ENCODE results near the gene TTLL8. TPM values are rescaled to one million over a fixed set of nuclear protein-coding genes. Genes with fewer than 3 reads are reported as not detected.

Gene TTLL8
- total RNA-seq, 4 donors from 2014 or later = not detected

GRCh38 chr22:50072714-50073538 lies 14.8 kb upstream of the TTLL8 start:
- 80% methylated on average over 26 of the region's 28 CpGs; no CpG with 5 or more reads in 1 of the 2 donors for WGBS, 2 donors (ENCODE audit: low coverage in 1 of 2)
- TF ChIP-seq CTCF (IDR thresholded peaks at IDR 0.05) = no peak
- no peak for TF ChIP-seq EP300 (IDR thresholded peaks at IDR 0.05; ENCODE audit: low read depth)
- no peak for TF ChIP-seq POLR2A (IDR thresholded peaks at IDR 0.05)
- TF ChIP-seq POLR2AphosphoS5 (IDR thresholded peaks at IDR 0.05) = no peak

GRCh38 chr22:50072167-50072555 lies 14.1 kb upstream of the TTLL8 start:
- H3K27me3 ChIP-seq = peaks cover 16% of the 10 kb centered on the region
- WGBS, 2 donors (ENCODE audit: low coverage in 1 of 2) = 65 to 86% methylated on average over 2 to 7 of the region's 9 CpGs
- H3K27ac ChIP-seq = no peak overlapping the region
- H3K4me1 ChIP-seq = peaks cover 0 to 6% (median 0%) of the 10 kb centered on the region in 4 donors
- TF ChIP-seq POLR2A (IDR thresholded peaks at IDR 0.05) = no peak
- no peak for TF ChIP-seq CTCF (IDR thresholded peaks at IDR 0.05)
- no peak for TF ChIP-seq POLR2AphosphoS5 (IDR thresholded peaks at IDR 0.05)
- TF ChIP-seq EP300 (IDR thresholded peaks at IDR 0.05; ENCODE audit: low read depth) = no peak
- intact Hi-C loops (cut with DNase I; ENCODE audit: low total_unique reads) = no loop called here
- DNase-seq = no peak
- in situ Hi-C loops (cut with MboI; ENCODE audit: low pct_ligation_motif_present in 1 of 4, low pct_unique_long_range_greater_than_20kb in 1 of 4, low sequenced_read_pairs in 3 of 4) = no loop called here
- H3K4me3 ChIP-seq = no peak overlapping the region
- no peaks in the 10 kb centered on the region for H3K36me3 ChIP-seq
- H3K9me3 ChIP-seq = no peaks in the 10 kb centered on the region

More at GRCh38 chr22:50072714-50073538, 14.8 kb upstream of the TTLL8 start:
- peaks cover 16% of the 10 kb centered on the region for H3K27me3 ChIP-seq
- no peak overlapping the region for H3K4me3 ChIP-seq
- in situ Hi-C loops (cut with MboI; ENCODE audit: low pct_ligation_motif_present in 1 of 4, low pct_unique_long_range_greater_than_20kb in 1 of 4, low sequenced_read_pairs in 3 of 4) (no loop called here), intact Hi-C loops (cut with DNase I; ENCODE audit: low total_unique reads) (no loop called here)
- no peak overlapping the region for H3K27ac ChIP-seq
- H3K36me3 ChIP-seq = no peaks in the 10 kb centered on the region
- no peaks in the 10 kb centered on the region for H3K9me3 ChIP-seq
- no peak for DNase-seq
- H3K4me1 ChIP-seq = peaks cover 0 to 6% (median 0%) of the 10 kb centered on the region in 4 donors

- H3K27me3 ChIP-seq = peaks cover 16% of the 10 kb centered on the region
- no peak overlapping the region for H3K4me3 ChIP-seq
- no peaks in the 10 kb centered on the region for H3K9me3 ChIP-seq
- no peak for DNase-seq
- TF ChIP-seq EP300 (IDR thresholded peaks at IDR 0.05; ENCODE audit: low read depth) = no peak
- TF ChIP-seq POLR2AphosphoS5 (IDR thresholded peaks at IDR 0.05) = no peak
- TF ChIP-seq POLR2A (IDR thresholded peaks at IDR 0.05) = no peak
- no peak for TF ChIP-seq CTCF (IDR thresholded peaks at IDR 0.05)
- intact Hi-C loops (cut with DNase I; ENCODE audit: low total_unique reads) = no loop called here
- no peaks in the 10 kb centered on the region for H3K36me3 ChIP-seq
- WGBS, 2 donors (ENCODE audit: low coverage in 1 of 2) = 68 to 82% methylated on average over 6 to 14 of the region's 14 CpGs
- H3K4me1 ChIP-seq = peaks cover 0 to 6% (median 0%) of the 10 kb centered on the region in 4 donors
- in situ Hi-C loops (cut with MboI; ENCODE audit: low pct_ligation_motif_present in 1 of 4, low pct_unique_long_range_greater_than_20kb in 1 of 4, low sequenced_read_pairs in 3 of 4) = no loop called here
- H3K27ac ChIP-seq = no peak overlapping the region
Observed at GRCh38 chr22:50071432-50072166, 13.5 kb upstream of the TTLL8 start.

GRCh38 chr22:50070366-50070765 lies 12.3 kb upstream of the TTLL8 start:
- TF ChIP-seq CTCF (IDR thresholded peaks at IDR 0.05) (no peak), POLR2AphosphoS5 (IDR thresholded peaks at IDR 0.05) (no peak), POLR2A (IDR thresholded peaks at IDR 0.05) (no peak), EP300 (IDR thresholded peaks at IDR 0.05; ENCODE audit: low read depth) (no peak)
- Histone ChIP-seq H3K4me3 (no peak overlapping the region), H3K27me3 (peaks cover 10% of the 10 kb centered on the region), H3K27ac (no peak overlapping the region), H3K4me1 (peaks cover 0 to 6% (median 0%) of the 10 kb centered on the region in 4 donors), H3K36me3 (no peaks in the 10 kb centered on the region), H3K9me3 (no peaks in the 10 kb centered on the region)
- intact Hi-C loops (cut with DNase I; ENCODE audit: low total_unique reads) (no loop called here), in situ Hi-C loops (cut with MboI; ENCODE audit: low pct_ligation_motif_present in 1 of 4, low pct_unique_long_range_greater_than_20kb in 1 of 4, low sequenced_read_pairs in 3 of 4) (no loop called here)
- 81 to 83% methylated on average over 5 to 8 of the region's 8 CpGs for WGBS, 2 donors (ENCODE audit: low coverage in 1 of 2)
- no peak for DNase-seq
